ENCODE measurements around the gene COX5B.

Gene COX5B

GRCh38 chr2:97644023-97644717 lies 1.7 kb upstream of the COX5B start:
- DNase-seq (ENCODE audit: low read depth), result no peak
- TF ChIP-seq CTCF (IDR thresholded peaks at IDR 0.05; ENCODE audit: control insufficient read depth, insufficient read depth, low read depth, low read length, missing control alignments), result no peak
- no peak overlapping the region for H3K4me3 ChIP-seq (ENCODE audit: control insufficient read depth, low read depth, low read length)

- DNase-seq (ENCODE audit: low read depth), result no peak
- TF ChIP-seq CTCF (IDR thresholded peaks at IDR 0.05; ENCODE audit: control insufficient read depth, insufficient read depth, low read depth, low read length, missing control alignments), result no peak
- peak overlapping the region; percentile 83 for H3K4me3 ChIP-seq (ENCODE audit: control insufficient read depth, low read depth, low read length)
These were observed 659 bp upstream of the COX5B start for GRCh38 chr2:97645112-97645694.

GRCh38 chr2:97646977-97647376 lies 1.1 kb downstream of the COX5B start:
- no peak for TF ChIP-seq CTCF (IDR thresholded peaks at IDR 0.05; ENCODE audit: control insufficient read depth, insufficient read depth, low read depth, low read length, missing control alignments)
- peak overlapping the region; percentile 83 for H3K4me3 ChIP-seq (ENCODE audit: control insufficient read depth, low read depth, low read length)
- no peak for DNase-seq (ENCODE audit: low read depth)

- H3K4me3 ChIP-seq (ENCODE audit: control insufficient read depth, low read depth, low read length), result no peak overlapping the region
- no peak for DNase-seq (ENCODE audit: low read depth)
- TF ChIP-seq CTCF (IDR thresholded peaks at IDR 0.05; ENCODE audit: control insufficient read depth, insufficient read depth, low read depth, low read length, missing control alignments), result no peak
These were observed 5.3 kb downstream of the COX5B start for GRCh38 chr2:97651114-97651513.

- DNase-seq (ENCODE audit: low read depth), result no peak
- H3K4me3 ChIP-seq (ENCODE audit: control insufficient read depth, low read depth, low read length), result no peak overlapping the region
- no peak for TF ChIP-seq CTCF (IDR thresholded peaks at IDR 0.05; ENCODE audit: control insufficient read depth, insufficient read depth, low read depth, low read length, missing control alignments)
These were observed 7.6 kb downstream of the COX5B start for GRCh38 chr2:97653473-97653872.

GRCh38 chr2:97653874-97654273 lies 8.0 kb downstream of the COX5B start:
- no peak for TF ChIP-seq CTCF (IDR thresholded peaks at IDR 0.05; ENCODE audit: control insufficient read depth, insufficient read depth, low read depth, low read length, missing control alignments)

More at GRCh38 chr2:97653874-97654273, 8.0 kb downstream of the COX5B start:
- no peak overlapping the region for H3K4me3 ChIP-seq (ENCODE audit: control insufficient read depth, low read depth, low read length)
- no peak for DNase-seq (ENCODE audit: low read depth)
